Activated CD8-positive, alpha-beta T cell treated with anti-CD3 and anti-CD28 coated beads for 36 hours (primary cell): Measurements from ENCODE around the gene TMEM132D. TPM values are rescaled to one million over a fixed set of nuclear protein-coding genes. Genes with fewer than 3 reads are reported as not detected.

ENCODE experiments used
- ATAC-seq: fragments of 200-7000 bp; cut with Tn5 transposase; one replicate; pipeline ENCODE4 v1.10.0; 2021; ENCODE audit warnings: mild to moderate bottlenecking, moderate library complexity
- CTCF ChIA-PET: fragments of 350-600 bp; sonication (Branson Sonifier 250); formaldehyde crosslinking; loops from one replicate; lab custom pipeline; 2021; ENCODE audit warnings: antibody characterized with exemption; lab: Charles Lee
- POLR2A ChIA-PET: fragments of 350-600 bp; sonication (Branson Sonifier 250); formaldehyde crosslinking; loops from one replicate; lab custom pipeline; 2021; ENCODE audit warnings: antibody characterized with exemption; lab: Charles Lee
- DNase-seq: peaks from one replicate; pipeline ENCODE4 v3.0.0-alpha.2; 2020
- H3K27ac Mint-ChIP-seq: one replicate; pipeline ENCODE4 v1.8.0; 2021; ENCODE audit warnings: mild to moderate bottlenecking, mixed read lengths
- H3K27me3 Mint-ChIP-seq: one replicate; pipeline ENCODE4 v1.8.0; 2021; ENCODE audit warnings: mixed read lengths
- H3K36me3 Mint-ChIP-seq: one replicate; pipeline ENCODE4 v1.8.0; 2021; ENCODE audit warnings: low read depth, mixed read lengths
- H3K4me1 Mint-ChIP-seq: one replicate; pipeline ENCODE4 v1.8.0; 2021; ENCODE audit warnings: low read depth, mixed read lengths
- H3K4me3 Mint-ChIP-seq: one replicate; pipeline ENCODE4 v1.8.0; 2021; ENCODE audit warnings: mild to moderate bottlenecking, moderate library complexity, mixed read lengths
- H3K9me3 Mint-ChIP-seq: one replicate; pipeline ENCODE4 v1.8.0; 2021; ENCODE audit warnings: mixed read lengths
- CTCF ChIP-seq: fragments of 200-600 bp; IDR thresholded peaks from one replicate; pipeline ENCODE4 v1.8.0; 2022; ENCODE audit warnings: antibody characterized with exemption, mild to moderate bottlenecking
- intact Hi-C: fragments of 100-400 bp; cut with micrococcal nuclease; formaldehyde crosslinking; loops from one replicate; pipeline ENCODE4 v1.10.0; 2022
- total RNA-seq, 2 experiments: library from RNA; stranded (reverse); gene quantifications; one replicate each; pipeline ENCODE4 v1.2.3, GENCODE V29; 2021

Gene TMEM132D
- total RNA-seq, 2 experiments from 2014 or later, result not detected

- no peak for DNase-seq
- H3K4me1 Mint-ChIP-seq, result no peaks in the 10 kb centered on the region
Observed at GRCh38 chr12:129331356-129332085, 572.3 kb downstream of the TMEM132D start.

GRCh38 chr12:129328235-129328634 is 575.6 kb downstream of the TMEM132D start:
- H3K4me3 Mint-ChIP-seq, result no peak overlapping the region
- intact Hi-C loops, result no loop called here
- H3K27me3 Mint-ChIP-seq, result no peaks in the 10 kb centered on the region
- H3K36me3 Mint-ChIP-seq, result no peaks in the 10 kb centered on the region
- POLR2A ChIA-PET, result no interaction called here
- no peaks in the 10 kb centered on the region for H3K9me3 Mint-ChIP-seq
- ATAC-seq (no peak), DNase-seq (no peak)
- H3K4me1 Mint-ChIP-seq, result no peaks in the 10 kb centered on the region
- CTCF ChIA-PET, result no interaction called here
- TF ChIP-seq CTCF, result no peak
- H3K27ac Mint-ChIP-seq, result no peak overlapping the region

More at GRCh38 chr12:129331356-129332085, 572.3 kb downstream of the TMEM132D start:
- Mint-ChIP-seq H3K36me3 (no peaks in the 10 kb centered on the region), H3K27ac (no peak overlapping the region), H3K4me3 (no peak overlapping the region), H3K9me3 (peaks cover 3% of the 10 kb centered on the region), H3K27me3 (no peaks in the 10 kb centered on the region)
- ChIA-PET POLR2A (no interaction called here), CTCF (no interaction called here)
- no peak for ATAC-seq
- no peak for TF ChIP-seq CTCF
- intact Hi-C loops, result no loop called here

DNA sequence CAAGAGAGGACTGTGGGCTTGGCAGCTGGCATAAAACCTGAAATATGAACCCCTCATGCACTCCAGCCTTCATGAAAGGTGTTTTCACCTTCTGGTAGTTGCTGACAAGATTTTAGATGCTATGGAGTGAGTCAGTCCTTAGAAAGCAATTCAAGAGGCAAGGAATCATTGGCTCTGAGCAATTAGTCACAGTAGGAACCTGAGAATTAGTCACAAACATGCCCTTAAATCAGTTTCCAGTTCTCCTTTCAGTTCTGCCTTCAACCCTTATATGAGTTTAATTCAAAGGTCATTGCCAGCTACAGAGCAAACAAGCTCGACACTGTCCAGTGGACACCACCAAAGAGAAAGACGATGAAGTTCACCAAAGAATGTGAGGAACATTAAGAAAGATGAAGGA is 578.3 kb downstream of the TMEM132D start:
- no peaks in the 10 kb centered on the region for H3K27me3 Mint-ChIP-seq

GRCh38 chr12:129312048-129312447 is 591.8 kb downstream of the TMEM132D start:
- DNase-seq (no peak), ATAC-seq (no peak)
- H3K4me1 Mint-ChIP-seq, result no peaks in the 10 kb centered on the region
- H3K36me3 Mint-ChIP-seq, result no peaks in the 10 kb centered on the region
- ChIA-PET CTCF (no interaction called here), POLR2A (no interaction called here)
- no peaks in the 10 kb centered on the region for H3K27me3 Mint-ChIP-seq
- TF ChIP-seq CTCF, result no peak
- no peak overlapping the region for H3K27ac Mint-ChIP-seq
- no peak overlapping the region for H3K4me3 Mint-ChIP-seq
- intact Hi-C loops, result no loop called here
- peaks cover 9% of the 10 kb centered on the region for H3K9me3 Mint-ChIP-seq

More for the DNA sequence above, 578.3 kb downstream of the TMEM132D start:
- intact Hi-C loops, result no loop called here
- no peaks in the 10 kb centered on the region for H3K9me3 Mint-ChIP-seq
- ATAC-seq, result no peak
- no peak overlapping the region for H3K4me3 Mint-ChIP-seq
- DNase-seq, result no peak
- POLR2A ChIA-PET, result no interaction called here
- H3K36me3 Mint-ChIP-seq, result no peaks in the 10 kb centered on the region
- H3K27ac Mint-ChIP-seq, result no peak overlapping the region
- H3K4me1 Mint-ChIP-seq, result no peaks in the 10 kb centered on the region
- no peak for TF ChIP-seq CTCF
- CTCF ChIA-PET, result no interaction called here

- H3K27me3 Mint-ChIP-seq, result no peaks in the 10 kb centered on the region
- no peak overlapping the region for H3K4me3 Mint-ChIP-seq
- ChIA-PET POLR2A (no interaction called here), CTCF (no interaction called here)
- H3K4me1 Mint-ChIP-seq, result no peaks in the 10 kb centered on the region
- intact Hi-C loops, result no loop called here
- peaks cover 9% of the 10 kb centered on the region for H3K9me3 Mint-ChIP-seq
- no peak for DNase-seq
- ATAC-seq, result no peak
- no peak overlapping the region for H3K27ac Mint-ChIP-seq
- no peak for TF ChIP-seq CTCF
- H3K36me3 Mint-ChIP-seq, result no peaks in the 10 kb centered on the region
Observed at GRCh38 chr12:129310346-129310745, 593.5 kb downstream of the TMEM132D start.
